ENCODE data around the gene PABPN1L.

The PABPN1L gene

GRCh38 chr16:88815901-88816589 is 50.4 kb downstream of the PABPN1L start:
- TF ChIP-seq CTCF (IDR thresholded peaks at IDR 0.05) = peak; percentile 39
- Histone ChIP-seq H3K27ac (no peak overlapping the region), H3K4me3 (no peak overlapping the region)
- DNase-seq (ENCODE audit: low spot score) = no peak

DNA sequence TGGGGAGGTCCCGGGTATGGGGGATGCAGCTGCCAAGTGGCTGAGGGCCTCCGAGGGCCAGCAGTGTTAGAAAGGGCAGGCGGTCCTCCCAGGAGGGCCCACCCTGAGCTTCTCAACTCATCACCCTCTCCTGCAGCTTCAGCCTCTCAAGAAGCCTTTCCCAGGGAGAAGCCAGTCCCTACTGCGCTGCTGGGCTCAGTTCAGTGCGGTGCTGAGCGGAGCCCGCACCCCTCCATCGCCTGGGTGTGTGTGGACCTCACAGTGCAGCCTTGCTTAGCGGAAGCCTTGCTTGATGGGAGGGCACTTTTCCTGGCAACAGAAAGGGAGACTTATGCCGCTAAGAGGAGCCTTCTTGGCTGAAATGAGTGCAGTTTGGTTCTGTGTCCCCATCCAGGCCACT is 51.2 kb downstream of the PABPN1L start:
- Histone ChIP-seq H3K27ac (no peak overlapping the region), H3K4me3 (no peak overlapping the region)
- TF ChIP-seq CTCF (IDR thresholded peaks at IDR 0.05) = no peak
- DNase-seq (ENCODE audit: low spot score) = no peak

DNA sequence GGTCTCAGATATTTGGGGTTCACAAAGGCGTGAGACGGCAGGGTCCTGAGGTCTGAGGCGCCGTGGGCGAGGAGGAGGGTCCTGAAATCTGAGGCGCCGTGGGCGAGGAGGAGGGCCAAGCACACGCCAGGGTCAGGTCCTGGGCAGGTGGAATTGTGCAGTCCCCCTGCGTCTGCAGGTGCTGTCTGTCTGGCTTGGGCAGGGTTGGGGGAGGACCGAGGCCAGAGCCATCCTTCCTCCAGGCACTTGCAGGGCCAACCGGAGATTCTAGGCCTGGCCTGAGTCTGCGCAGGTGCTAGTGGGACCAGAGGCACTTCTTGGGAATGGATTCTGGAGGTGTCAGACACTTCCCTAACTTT is 52.3 kb downstream of the PABPN1L start:
- TF ChIP-seq CTCF (IDR thresholded peaks at IDR 0.05) = no peak
- no peak overlapping the region for H3K4me3 ChIP-seq
- DNase-seq (ENCODE audit: low spot score) = no peak
- no peak overlapping the region for H3K27ac ChIP-seq
